Fibroblast of pulmonary artery (primary cell): ENCODE data around the gene PDE8A.

Experiments
- DNase-seq: peaks from one replicate; pipeline ENCODE4 v3.0.0-alpha.2; 2010; ENCODE audit warnings: low read depth
- H3K4me3 ChIP-seq: replicated peaks from 2 replicates; pipeline ENCODE4 v1.5.1; 2011; ENCODE audit warnings: low read depth, mild to moderate bottlenecking, control low read depth, low read length, moderate library complexity
- TF ChIP-seq, protein P1 (sequence below): IDR thresholded peaks from 2 replicates; pipeline ENCODE4 v1.5.1; 2011; ENCODE audit warnings: mild to moderate bottlenecking, control low read depth, low read length, inconsistent platforms; ENCODE audit errors: missing control alignments

The PDE8A gene

DNA sequence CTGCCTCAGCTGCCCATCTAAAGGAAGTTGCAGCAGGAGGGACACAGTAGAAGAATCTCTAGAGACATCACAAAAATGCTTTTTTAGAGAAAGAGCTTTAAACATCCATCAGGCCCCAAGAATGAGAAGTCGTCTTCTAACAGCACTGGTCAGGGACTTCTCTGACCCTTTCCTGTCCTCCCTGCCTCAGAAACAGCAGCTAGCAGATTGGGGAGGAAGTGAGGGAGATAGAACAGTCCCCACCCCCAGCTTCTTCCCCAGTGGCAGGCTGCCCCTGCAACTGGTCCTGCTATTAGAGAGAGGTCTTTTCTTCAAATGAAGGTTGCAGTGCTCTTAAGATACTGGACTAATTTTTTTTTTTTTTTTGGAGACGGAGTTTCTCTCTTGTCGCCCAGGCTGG is 55.1 kb downstream of the PDE8A start:
- TF ChIP-seq, protein P1, sequence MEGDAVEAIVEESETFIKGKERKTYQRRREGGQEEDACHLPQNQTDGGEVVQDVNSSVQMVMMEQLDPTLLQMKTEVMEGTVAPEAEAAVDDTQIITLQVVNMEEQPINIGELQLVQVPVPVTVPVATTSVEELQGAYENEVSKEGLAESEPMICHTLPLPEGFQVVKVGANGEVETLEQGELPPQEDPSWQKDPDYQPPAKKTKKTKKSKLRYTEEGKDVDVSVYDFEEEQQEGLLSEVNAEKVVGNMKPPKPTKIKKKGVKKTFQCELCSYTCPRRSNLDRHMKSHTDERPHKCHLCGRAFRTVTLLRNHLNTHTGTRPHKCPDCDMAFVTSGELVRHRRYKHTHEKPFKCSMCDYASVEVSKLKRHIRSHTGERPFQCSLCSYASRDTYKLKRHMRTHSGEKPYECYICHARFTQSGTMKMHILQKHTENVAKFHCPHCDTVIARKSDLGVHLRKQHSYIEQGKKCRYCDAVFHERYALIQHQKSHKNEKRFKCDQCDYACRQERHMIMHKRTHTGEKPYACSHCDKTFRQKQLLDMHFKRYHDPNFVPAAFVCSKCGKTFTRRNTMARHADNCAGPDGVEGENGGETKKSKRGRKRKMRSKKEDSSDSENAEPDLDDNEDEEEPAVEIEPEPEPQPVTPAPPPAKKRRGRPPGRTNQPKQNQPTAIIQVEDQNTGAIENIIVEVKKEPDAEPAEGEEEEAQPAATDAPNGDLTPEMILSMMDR = no peak
- DNase-seq = no peak
- H3K4me3 ChIP-seq = no peak overlapping the region

DNA sequence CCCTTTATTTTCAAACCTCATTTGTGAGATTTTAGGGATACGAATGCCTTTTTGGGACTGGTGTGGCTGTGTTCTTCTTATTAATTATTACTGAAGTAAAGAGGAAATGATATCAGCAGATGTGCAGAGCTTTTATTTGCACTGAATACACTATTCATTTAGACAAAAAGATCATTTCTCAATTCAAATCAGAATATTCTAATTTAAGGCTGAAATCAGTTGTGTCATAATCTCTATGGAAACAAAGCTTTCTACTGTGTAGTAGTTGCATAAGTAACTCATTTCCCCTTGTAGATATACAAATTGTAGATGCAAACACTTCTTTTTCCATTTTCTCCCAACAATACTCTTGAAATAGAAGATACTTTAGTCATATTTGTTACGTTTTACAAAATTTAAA is 56.0 kb downstream of the PDE8A start:
- peak; percentile 39 for DNase-seq
- TF ChIP-seq, protein P1 = no peak
- H3K4me3 ChIP-seq = no peak overlapping the region

DNA sequence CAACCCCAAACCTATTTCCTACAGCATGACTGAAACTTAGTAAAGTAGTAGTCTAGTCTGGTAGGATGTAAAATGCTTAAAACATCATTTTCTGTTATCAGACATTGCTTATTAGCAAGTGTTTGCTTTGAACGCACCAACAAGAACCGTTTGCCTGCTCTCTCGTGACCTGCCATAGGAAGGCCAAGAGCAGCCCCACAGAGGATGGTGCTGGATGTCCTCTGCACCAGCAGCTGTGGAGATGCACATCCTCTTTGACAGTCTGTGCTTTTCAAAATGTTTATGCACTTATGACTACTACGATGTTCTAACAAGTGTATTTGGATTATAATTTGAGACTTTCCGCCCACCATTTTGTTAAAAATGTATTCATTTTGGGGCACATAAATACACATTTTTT is 59.6 kb downstream of the PDE8A start:
- no peak overlapping the region for H3K4me3 ChIP-seq
- no peak for DNase-seq
- TF ChIP-seq, protein P1 = no peak

DNA sequence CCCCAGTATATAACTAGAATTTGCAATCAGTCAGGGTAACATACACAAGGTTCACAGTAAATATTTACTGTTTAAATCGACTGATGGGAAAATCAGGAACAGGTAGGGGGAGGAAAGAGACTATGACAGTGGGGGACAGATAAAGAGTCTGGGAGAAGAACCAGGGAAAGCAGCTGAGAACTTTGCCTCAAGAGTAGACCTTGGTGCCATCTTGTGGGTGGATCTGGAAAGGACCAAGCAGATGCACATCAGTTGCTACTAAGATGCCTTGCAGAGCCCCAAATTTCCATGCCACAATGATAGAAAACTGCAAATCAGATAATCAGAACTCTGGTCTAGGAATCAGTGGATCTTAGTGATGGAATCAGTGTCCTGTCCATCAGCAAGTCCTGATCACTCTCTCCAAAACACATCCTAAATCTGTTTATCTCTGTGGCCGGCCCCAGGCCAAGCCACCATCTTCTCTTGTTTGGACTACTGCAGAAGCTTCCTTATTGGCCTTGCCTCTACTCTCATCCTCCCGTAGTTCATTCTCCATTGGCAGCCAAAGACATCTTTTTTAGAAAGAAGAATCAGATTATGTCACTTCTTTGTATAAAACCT is 62.7 kb downstream of the PDE8A start:
- TF ChIP-seq, protein P1 = peak; percentile 78
- no peak overlapping the region for H3K4me3 ChIP-seq
- DNase-seq = peak; percentile 85

DNA sequence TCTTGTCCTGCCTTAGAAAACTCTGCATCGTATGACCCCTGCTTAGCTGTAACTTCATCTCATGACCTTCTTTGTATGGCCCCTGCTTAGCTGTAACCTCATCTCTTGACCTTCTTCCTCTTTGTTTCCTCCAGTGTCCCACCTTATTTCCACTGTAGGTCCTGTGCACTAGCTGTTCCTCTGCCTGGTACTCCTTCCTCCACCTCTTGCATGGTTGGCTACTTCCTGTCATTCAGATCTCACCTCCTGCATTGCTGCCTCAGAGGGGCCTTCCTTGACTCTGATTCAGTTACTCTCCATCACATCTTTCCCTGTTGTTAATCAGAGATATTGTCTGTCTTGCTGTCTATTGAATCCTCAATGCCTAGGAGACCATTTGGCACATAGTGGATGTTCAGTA is 63.2 kb downstream of the PDE8A start:
- no peak overlapping the region for H3K4me3 ChIP-seq
- TF ChIP-seq, protein P1 = no peak
- no peak for DNase-seq

DNA sequence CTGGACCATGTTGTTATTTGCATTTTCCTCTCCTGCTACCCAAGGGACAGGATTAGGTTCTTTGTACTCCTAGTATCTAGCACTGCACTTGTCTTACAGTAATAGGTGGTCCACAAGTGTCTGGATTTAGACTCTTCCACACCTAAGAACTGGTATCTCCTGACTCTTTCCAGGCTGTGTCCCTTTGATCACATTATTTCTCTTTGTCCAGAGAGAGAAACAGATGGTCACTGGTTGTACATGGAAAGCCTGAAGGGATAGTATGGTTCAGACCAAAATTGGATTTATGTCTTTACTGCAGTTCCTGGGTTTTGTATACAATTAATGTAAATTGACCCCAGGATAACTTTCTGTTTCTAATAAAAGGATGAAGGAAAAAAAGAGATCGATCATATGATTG is 64.0 kb downstream of the PDE8A start:
- no peak overlapping the region for H3K4me3 ChIP-seq
- TF ChIP-seq, protein P1 = no peak
- DNase-seq = no peak

DNA sequence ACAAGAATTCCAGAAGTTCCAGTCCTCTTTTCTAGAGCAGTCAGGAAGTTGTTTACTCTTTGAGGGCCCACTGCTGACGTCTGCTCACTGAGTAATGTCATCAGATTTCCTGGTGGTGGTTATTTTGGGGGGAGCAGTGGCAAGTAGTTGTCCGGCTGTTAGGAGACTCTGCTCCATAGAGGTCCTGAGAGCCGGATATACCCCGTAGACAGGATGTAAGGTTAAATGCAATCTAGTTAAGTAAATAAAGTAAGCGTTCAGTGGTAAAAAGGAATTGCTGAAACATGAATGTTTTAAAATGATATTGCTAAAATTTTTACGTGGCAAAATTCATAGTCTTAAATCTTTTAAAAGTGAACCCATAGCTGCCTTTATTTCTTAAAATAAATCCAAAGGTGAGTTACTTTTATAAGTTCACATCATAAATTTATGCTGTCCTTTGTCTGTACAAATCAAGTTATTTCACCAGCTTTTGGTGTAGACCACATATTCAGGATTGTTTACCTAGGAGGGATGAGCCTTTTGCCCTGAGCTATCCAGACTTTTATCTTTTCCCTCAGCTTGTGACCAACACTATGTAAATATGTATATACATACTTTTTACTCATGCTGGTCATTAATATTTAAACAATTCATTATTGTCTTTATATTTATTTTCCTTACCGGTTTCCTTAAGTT is 65.8 kb downstream of the PDE8A start:
- TF ChIP-seq, protein P1 = no peak
- peak overlapping the region; percentile 10 for H3K4me3 ChIP-seq
- peak; percentile 98 for DNase-seq
